Fibroblast of lung (primary cell): Measurements from ENCODE around the gene HS3ST3A1. TPM values are rescaled to one million over a fixed set of nuclear protein-coding genes. Genes with fewer than 3 reads are reported as not detected.

Experiments used
- DNase-seq, 2 donors: peaks; one replicate each; pipeline versions ENCODE4 v3.0.0 to v3.0.0-alpha.2; 2010; ENCODE audit warnings: low read depth in 2 of 2
- H2AFZ ChIP-seq: 2 replicates; pipeline ENCODE4 v1.5.1; 2012; ENCODE audit warnings: low read length, control low read depth, inconsistent platforms
- H3K27ac ChIP-seq: 2 replicates; pipeline ENCODE4 v1.5.1; 2011; ENCODE audit warnings: low read length, control low read depth; ENCODE audit not compliant: insufficient read depth
- H3K27me3 ChIP-seq: 2 replicates; pipeline ENCODE4 v1.5.1; 2011; ENCODE audit warnings: mild to moderate bottlenecking, low read length; ENCODE audit not compliant: control insufficient read depth, insufficient read depth
- H3K36me3 ChIP-seq: 2 replicates; pipeline ENCODE4 v1.5.1; 2011; ENCODE audit warnings: low read length; ENCODE audit not compliant: control insufficient read depth, insufficient read depth
- H3K4me1 ChIP-seq: 2 replicates; pipeline ENCODE4 v1.5.1; 2011; ENCODE audit warnings: low read length; ENCODE audit not compliant: control insufficient read depth, insufficient read depth; ENCODE audit errors: extremely low read depth
- H3K4me2 ChIP-seq: 2 replicates; pipeline ENCODE4 v1.5.1; 2011; ENCODE audit warnings: low read length, control low read depth; ENCODE audit not compliant: insufficient read depth; ENCODE audit errors: extremely low read depth
- H3K4me3 ChIP-seq, 4 experiments: fragments of 200-600 bp in 1 of 4; sonication (generic) in 1 of 4; replicated peaks in 1 of 4; 2 replicates each; pipeline ENCODE4 v1.5.1; 2011 to 2016; ENCODE audit warnings: low read length in 4 of 4, low read depth in 3 of 4, mild to moderate bottlenecking in 3 of 4, control low read depth in 2 of 4, inconsistent platforms in 1 of 4, mixed read lengths in 1 of 4; ENCODE audit not compliant: insufficient read depth in 1 of 4; ENCODE audit errors: control extremely low read depth in 1 of 4
- H3K79me2 ChIP-seq: 2 replicates; pipeline ENCODE4 v1.5.1; 2012; ENCODE audit warnings: mild to moderate bottlenecking, low read length, inconsistent platforms; ENCODE audit not compliant: control insufficient read depth, insufficient read depth
- H3K9ac ChIP-seq: 2 replicates; pipeline ENCODE4 v1.5.1; 2011; ENCODE audit warnings: mild to moderate bottlenecking, low read length, control low read depth; ENCODE audit not compliant: insufficient read depth
- H3K9me3 ChIP-seq: 2 replicates; pipeline ENCODE4 v1.5.1; 2012; ENCODE audit warnings: low read depth, low read length; ENCODE audit not compliant: control insufficient read depth, insufficient read depth
- H4K20me1 ChIP-seq: 2 replicates; pipeline ENCODE4 v1.5.1; 2011; ENCODE audit warnings: low read length; ENCODE audit not compliant: control insufficient read depth, insufficient read depth; ENCODE audit errors: extremely low read depth
- EZH2 ChIP-seq: IDR thresholded peaks from 2 replicates; pipeline ENCODE4 v1.5.1; 2012; ENCODE audit warnings: low read length, control low read depth, mild to moderate bottlenecking; ENCODE audit errors: missing control alignments
- polyA plus RNA-seq, 2 donors: library from polyadenylated mRNA; depleted of rRNA in 1 of 2; stranded (reverse) in 1 of 2; unstranded in 1 of 2; fragments of >200 nt; gene quantifications; 2 replicates each; pipeline ENCODE4 v1.2.1, GENCODE V29; 2011 to 2012; ENCODE audit warnings: missing spikeins in 1 of 2
- total RNA-seq: library from RNA; depleted of rRNA; stranded (reverse); fragments of >200 nt; gene quantifications from 2 replicates; pipeline ENCODE4 v1.2.1, GENCODE V29; 2014
- TF ChIP-seq, protein P1 (sequence below), 2 donors: IDR thresholded peaks in 1 of 2; conservative IDR thresholded peaks in 1 of 2; 1 replicate in 1 of 2; 2 replicates in 1 of 2; pipeline ENCODE4 v1.5.1; 2011 to 2012; ENCODE audit warnings: low read length in 2 of 2, control low read depth in 1 of 2, inconsistent platforms in 1 of 2, low read depth in 1 of 2, mild to moderate bottlenecking in 1 of 2

Gene HS3ST3A1
- total and polyA plus RNA-seq, 2 donors (not counting 1 experiment from before 2014, with no cell fraction given): 2.4 to 48.7 TPM

DNA sequence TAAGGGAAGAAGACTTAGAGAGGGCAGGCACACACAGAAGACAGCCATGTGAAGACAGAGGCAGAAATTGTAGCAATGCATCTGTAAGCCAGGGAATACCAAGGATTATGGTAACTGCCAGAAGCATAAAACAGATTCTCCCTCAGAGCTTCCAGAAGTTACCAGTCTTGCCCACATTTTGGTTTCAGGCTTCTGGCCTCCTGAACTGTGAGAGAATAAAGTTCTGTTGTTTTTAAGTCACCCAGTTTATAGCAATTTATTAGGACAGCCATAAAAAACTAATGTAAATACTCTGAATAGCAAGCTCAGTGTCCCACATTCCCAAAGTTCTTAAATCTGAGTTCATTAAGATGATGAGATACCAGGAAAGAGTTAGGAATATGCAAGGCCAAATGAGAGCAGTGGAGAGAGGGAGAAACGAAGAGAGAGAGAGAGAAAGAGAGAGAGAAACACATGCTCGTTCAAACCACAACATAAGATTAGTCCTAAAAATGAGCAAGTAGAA lies 123.4 kb downstream of the HS3ST3A1 start:
- Histone ChIP-seq H3K9ac (no peak overlapping the region), H3K4me2 (no peak overlapping the region), H3K4me3 (no peak overlapping the region), H3K9me3 (no peaks in the 10 kb centered on the region), H4K20me1 (no peaks in the 10 kb centered on the region), H3K27me3 (no peaks in the 10 kb centered on the region), H3K79me2 (no peaks in the 10 kb centered on the region), H3K36me3 (no peaks in the 10 kb centered on the region), H3K4me1 (peaks cover 2% of the 10 kb centered on the region), H2AFZ (no peak overlapping the region), H3K27ac (no peak overlapping the region)
- DNase-seq: peak in 1 of 2 donors; percentile 28
- TF ChIP-seq, protein P1, sequence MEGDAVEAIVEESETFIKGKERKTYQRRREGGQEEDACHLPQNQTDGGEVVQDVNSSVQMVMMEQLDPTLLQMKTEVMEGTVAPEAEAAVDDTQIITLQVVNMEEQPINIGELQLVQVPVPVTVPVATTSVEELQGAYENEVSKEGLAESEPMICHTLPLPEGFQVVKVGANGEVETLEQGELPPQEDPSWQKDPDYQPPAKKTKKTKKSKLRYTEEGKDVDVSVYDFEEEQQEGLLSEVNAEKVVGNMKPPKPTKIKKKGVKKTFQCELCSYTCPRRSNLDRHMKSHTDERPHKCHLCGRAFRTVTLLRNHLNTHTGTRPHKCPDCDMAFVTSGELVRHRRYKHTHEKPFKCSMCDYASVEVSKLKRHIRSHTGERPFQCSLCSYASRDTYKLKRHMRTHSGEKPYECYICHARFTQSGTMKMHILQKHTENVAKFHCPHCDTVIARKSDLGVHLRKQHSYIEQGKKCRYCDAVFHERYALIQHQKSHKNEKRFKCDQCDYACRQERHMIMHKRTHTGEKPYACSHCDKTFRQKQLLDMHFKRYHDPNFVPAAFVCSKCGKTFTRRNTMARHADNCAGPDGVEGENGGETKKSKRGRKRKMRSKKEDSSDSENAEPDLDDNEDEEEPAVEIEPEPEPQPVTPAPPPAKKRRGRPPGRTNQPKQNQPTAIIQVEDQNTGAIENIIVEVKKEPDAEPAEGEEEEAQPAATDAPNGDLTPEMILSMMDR (conservative IDR thresholded peaks at IDR 0.05 in 1 of 2, IDR thresholded peaks at IDR 0.05 in 1 of 2; ENCODE audit: low read depth in 1 of 2, low read length in 2 of 2): no peak
- no peak for TF ChIP-seq EZH2

DNA sequence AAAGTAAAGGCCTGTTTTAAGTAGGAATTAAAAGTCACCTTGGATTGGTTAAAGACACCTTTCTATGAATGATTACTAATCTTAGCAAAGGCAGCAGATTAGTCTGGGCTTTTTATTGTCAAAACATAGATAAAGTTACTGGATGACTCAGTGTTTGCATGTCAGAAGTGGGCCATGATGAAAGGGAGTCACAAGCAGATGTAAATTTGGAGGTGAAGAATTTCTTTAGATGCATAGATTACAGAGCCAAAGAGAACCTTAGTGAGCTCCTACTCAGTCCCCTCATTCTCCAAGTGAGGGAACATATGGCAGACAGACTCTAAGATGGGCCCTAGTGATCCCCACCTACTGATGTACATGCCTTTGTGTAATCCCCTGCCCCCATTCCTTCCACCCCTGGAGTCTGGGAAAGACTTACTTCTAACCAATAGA lies 124.5 kb downstream of the HS3ST3A1 start:
- Histone ChIP-seq H4K20me1 (no peaks in the 10 kb centered on the region), H3K79me2 (no peaks in the 10 kb centered on the region), H3K27ac (no peak overlapping the region), H2AFZ (no peak overlapping the region), H3K9ac (no peak overlapping the region), H3K36me3 (no peaks in the 10 kb centered on the region), H3K4me3 (no peak overlapping the region), H3K9me3 (no peaks in the 10 kb centered on the region), H3K27me3 (no peaks in the 10 kb centered on the region), H3K4me1 (peaks cover 2% of the 10 kb centered on the region), H3K4me2 (no peak overlapping the region)
- TF ChIP-seq, protein P1 (conservative IDR thresholded peaks at IDR 0.05 in 1 of 2, IDR thresholded peaks at IDR 0.05 in 1 of 2; ENCODE audit: low read depth in 1 of 2, low read length in 2 of 2): no peak
- TF ChIP-seq EZH2: no peak
- DNase-seq: peak; percentile 38 to 75

DNA sequence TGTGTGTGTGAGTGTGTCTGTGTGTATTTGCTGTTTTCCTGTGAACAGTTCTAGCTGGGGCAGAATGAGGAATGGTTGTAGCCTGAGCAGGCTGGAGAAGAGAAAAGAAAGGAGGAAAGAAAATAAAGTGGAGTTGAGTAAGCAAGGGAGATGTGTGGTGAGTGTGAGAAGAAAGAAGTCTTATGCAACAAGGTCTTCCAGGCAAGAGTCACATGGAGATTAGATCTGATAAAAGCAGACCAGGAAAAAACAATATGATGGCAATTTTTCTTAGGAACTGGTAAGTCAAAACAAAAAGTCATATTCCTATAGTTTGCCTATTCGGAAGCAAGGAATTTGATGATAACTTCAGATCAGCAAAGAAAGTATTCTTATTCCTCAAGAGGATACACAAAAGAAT lies 125.0 kb downstream of the HS3ST3A1 start:
- H3K9ac ChIP-seq: no peak overlapping the region
- H4K20me1 ChIP-seq: no peaks in the 10 kb centered on the region
- DNase-seq: peak; percentile 43 to 57
- H3K27me3 ChIP-seq: no peaks in the 10 kb centered on the region
- no peaks in the 10 kb centered on the region for H3K36me3 ChIP-seq
- H3K27ac ChIP-seq: no peak overlapping the region
- no peaks in the 10 kb centered on the region for H3K9me3 ChIP-seq
- peaks cover 2% of the 10 kb centered on the region for H3K4me1 ChIP-seq
- H2AFZ ChIP-seq: no peak overlapping the region
- TF ChIP-seq, protein P1 (conservative IDR thresholded peaks at IDR 0.05 in 1 of 2, IDR thresholded peaks at IDR 0.05 in 1 of 2; ENCODE audit: low read depth in 1 of 2, low read length in 2 of 2): no peak
- TF ChIP-seq EZH2: no peak
- H3K79me2 ChIP-seq: no peaks in the 10 kb centered on the region
- H3K4me3 ChIP-seq: no peak overlapping the region
- no peak overlapping the region for H3K4me2 ChIP-seq
